MM.1S (cell line): ENCODE measurements around the gene P2RX6.

Source experiments
- EZH2phosphoT487 ChIP-seq: fragments of 300-600 bp; sonication (generic); IDR thresholded peaks from 2 replicates; pipeline ENCODE4 v1.6.1; 2018; ENCODE audit warnings: antibody characterized with exemption, low read length
- TF ChIP-seq, protein P1 (sequence below): fragments of 300-600 bp; sonication (generic); IDR thresholded peaks from 2 replicates; pipeline ENCODE4 v1.5.1; 2016; ENCODE audit warnings: antibody characterized with exemption, low read length, mixed read lengths

DNA sequence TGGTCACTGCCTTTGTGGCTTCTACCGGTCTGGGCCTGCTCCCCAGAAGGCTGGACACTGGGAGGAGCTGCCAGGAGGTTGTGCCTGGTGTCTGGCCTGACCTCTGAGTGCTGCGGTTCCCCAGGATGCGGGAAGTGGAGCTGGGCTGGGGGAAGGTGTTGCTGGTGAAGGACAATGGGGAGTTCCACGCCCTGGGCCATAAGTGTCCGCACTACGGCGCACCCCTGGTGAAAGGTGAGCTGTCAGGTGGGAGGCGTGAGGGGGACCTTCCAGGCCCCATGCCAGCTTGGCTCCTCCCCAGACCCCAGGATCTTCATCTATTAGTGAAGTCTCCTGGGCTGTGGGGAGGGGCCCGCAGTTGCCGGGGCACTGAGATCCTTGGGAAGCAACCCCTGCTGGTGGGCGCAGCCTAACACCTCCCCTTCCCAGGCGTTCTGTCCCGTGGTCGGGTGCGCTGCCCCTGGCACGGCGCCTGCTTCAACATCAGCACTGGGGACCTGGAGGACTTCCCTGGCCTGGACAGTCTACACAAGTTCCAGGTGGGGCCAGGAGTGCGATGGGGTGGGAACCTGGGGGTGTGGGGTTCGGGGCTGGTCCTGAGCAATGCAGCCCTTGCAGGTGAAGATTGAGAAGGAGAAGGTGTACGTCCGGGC lies 41.2 kb upstream of the P2RX6 start:
- TF ChIP-seq, protein P1, sequence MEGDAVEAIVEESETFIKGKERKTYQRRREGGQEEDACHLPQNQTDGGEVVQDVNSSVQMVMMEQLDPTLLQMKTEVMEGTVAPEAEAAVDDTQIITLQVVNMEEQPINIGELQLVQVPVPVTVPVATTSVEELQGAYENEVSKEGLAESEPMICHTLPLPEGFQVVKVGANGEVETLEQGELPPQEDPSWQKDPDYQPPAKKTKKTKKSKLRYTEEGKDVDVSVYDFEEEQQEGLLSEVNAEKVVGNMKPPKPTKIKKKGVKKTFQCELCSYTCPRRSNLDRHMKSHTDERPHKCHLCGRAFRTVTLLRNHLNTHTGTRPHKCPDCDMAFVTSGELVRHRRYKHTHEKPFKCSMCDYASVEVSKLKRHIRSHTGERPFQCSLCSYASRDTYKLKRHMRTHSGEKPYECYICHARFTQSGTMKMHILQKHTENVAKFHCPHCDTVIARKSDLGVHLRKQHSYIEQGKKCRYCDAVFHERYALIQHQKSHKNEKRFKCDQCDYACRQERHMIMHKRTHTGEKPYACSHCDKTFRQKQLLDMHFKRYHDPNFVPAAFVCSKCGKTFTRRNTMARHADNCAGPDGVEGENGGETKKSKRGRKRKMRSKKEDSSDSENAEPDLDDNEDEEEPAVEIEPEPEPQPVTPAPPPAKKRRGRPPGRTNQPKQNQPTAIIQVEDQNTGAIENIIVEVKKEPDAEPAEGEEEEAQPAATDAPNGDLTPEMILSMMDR, result no peak
- no peak for TF ChIP-seq EZH2phosphoT487
